ENCODE measurements around the gene CTSS.

DNA sequence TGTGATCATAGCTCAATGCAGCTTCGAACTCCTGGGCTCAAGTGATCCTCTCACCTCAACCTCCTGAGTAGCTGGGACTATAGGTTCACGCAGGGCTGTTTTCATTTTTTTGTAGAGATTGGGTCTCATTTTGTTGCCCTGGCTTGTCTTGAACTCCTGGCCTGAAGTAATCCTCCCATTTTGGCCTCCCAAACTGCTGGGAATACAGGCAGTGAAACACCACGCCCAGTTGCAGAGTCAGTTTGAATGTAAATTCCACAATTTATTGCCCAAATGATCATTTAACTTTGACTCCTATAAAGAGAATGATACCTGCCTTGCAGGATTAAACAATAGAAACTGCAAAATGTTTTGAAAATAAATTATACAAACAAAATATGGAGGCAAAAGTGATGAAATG lies 79.3 kb downstream of the CTSS start:
- TF ChIP-seq, protein P1, sequence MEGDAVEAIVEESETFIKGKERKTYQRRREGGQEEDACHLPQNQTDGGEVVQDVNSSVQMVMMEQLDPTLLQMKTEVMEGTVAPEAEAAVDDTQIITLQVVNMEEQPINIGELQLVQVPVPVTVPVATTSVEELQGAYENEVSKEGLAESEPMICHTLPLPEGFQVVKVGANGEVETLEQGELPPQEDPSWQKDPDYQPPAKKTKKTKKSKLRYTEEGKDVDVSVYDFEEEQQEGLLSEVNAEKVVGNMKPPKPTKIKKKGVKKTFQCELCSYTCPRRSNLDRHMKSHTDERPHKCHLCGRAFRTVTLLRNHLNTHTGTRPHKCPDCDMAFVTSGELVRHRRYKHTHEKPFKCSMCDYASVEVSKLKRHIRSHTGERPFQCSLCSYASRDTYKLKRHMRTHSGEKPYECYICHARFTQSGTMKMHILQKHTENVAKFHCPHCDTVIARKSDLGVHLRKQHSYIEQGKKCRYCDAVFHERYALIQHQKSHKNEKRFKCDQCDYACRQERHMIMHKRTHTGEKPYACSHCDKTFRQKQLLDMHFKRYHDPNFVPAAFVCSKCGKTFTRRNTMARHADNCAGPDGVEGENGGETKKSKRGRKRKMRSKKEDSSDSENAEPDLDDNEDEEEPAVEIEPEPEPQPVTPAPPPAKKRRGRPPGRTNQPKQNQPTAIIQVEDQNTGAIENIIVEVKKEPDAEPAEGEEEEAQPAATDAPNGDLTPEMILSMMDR (conservative IDR thresholded peaks at IDR 0.05) = no peak
- TF ChIP-seq EZH2 (IDR thresholded peaks at IDR 0.05; ENCODE audit: low read depth) = no peak

Measured in PC-9 (cell line).